Common myeloid progenitor, CD34-positive (primary cell): Measurements from ENCODE around the gene PIF1.

ENCODE experiments used
- CTCF ChIA-PET: fragments of 350-600 bp; sonication (Branson Sonifier 250); formaldehyde crosslinking; loops from one replicate; lab custom pipeline; 2021; ENCODE audit warnings: antibody characterized with exemption; lab: Charles Lee
- POLR2A ChIA-PET: fragments of 350-600 bp; sonication (Branson Sonifier 250); formaldehyde crosslinking; loops from one replicate; lab custom pipeline; 2021; ENCODE audit warnings: antibody characterized with exemption; lab: Charles Lee
- DNase-seq, 3 donors: peaks; one replicate each; pipeline versions ENCODE4 v3.0.0 to v3.0.0-alpha.2; 2013
- H3K27ac ChIP-seq, 2 experiments: 1 replicate in 1 of 2; 2 replicates in 1 of 2; pipeline ENCODE4 v1.7.0; 2013; ENCODE audit warnings: inconsistent platforms in 2 of 2, low read length in 2 of 2, mild to moderate bottlenecking in 2 of 2, low read depth in 1 of 2, moderate library complexity in 1 of 2; ENCODE audit not compliant: severe bottlenecking in 2 of 2, insufficient read depth in 1 of 2, poor library complexity in 1 of 2
- H3K27me3 ChIP-seq, 5 experiments: replicated peaks in 2 of 5; 1 replicate in 3 of 5; 2 replicates in 2 of 5; pipeline versions ENCODE4 v1.6.1 to v1.7.0; 2013; ENCODE audit warnings: low read length in 4 of 5, mild to moderate bottlenecking in 2 of 5, moderate library complexity in 2 of 5, inconsistent platforms in 1 of 5; ENCODE audit not compliant: insufficient read depth in 5 of 5, control insufficient read depth in 4 of 5
- H3K36me3 ChIP-seq, 4 experiments: 1 replicate in 2 of 4; 2 replicates in 2 of 4; pipeline versions ENCODE4 v1.6.1 to v1.7.0; 2013; ENCODE audit warnings: low read length in 3 of 4, control low read depth in 1 of 4, mild to moderate bottlenecking in 1 of 4; ENCODE audit not compliant: control insufficient read depth in 4 of 4, insufficient read depth in 4 of 4
- H3K4me1 ChIP-seq, 4 experiments: 1 replicate in 3 of 4; 2 replicates in 1 of 4; pipeline versions ENCODE4 v1.6.1 to v1.7.1; 2013; ENCODE audit warnings: low read length in 3 of 4, mild to moderate bottlenecking in 3 of 4, control low read depth in 1 of 4, inconsistent platforms in 1 of 4, moderate library complexity in 1 of 4; ENCODE audit not compliant: control insufficient read depth in 4 of 4, insufficient read depth in 4 of 4; ENCODE audit errors: control extremely low read depth in 1 of 4
- H3K4me3 ChIP-seq, 7 experiments: 1 replicate in 4 of 7; 2 replicates in 3 of 7; pipeline versions ENCODE4 v1.5.1 to v1.7.0; 2013; ENCODE audit warnings: mild to moderate bottlenecking in 7 of 7, low read length in 6 of 7, moderate library complexity in 6 of 7, inconsistent platforms in 2 of 7, low read depth in 2 of 7, control low read depth in 1 of 7; ENCODE audit not compliant: insufficient read depth in 4 of 7, control insufficient read depth in 1 of 7; ENCODE audit errors: extremely low read depth in 1 of 7
- H3K9me3 ChIP-seq, 5 experiments: 1 replicate in 4 of 5; 2 replicates in 1 of 5; pipeline versions ENCODE4 v1.6.1 to v1.7.1; 2013; ENCODE audit warnings: low read length in 4 of 5, mild to moderate bottlenecking in 2 of 5, inconsistent platforms in 1 of 5, low read depth in 1 of 5, moderate library complexity in 1 of 5; ENCODE audit not compliant: control insufficient read depth in 4 of 5, insufficient read depth in 2 of 5; ENCODE audit errors: control extremely low read depth in 1 of 5
- WGBS: methylation state at CpG from one replicate; pipeline ENCODE4 v1.1.5; 2013; ENCODE audit not compliant: insufficient coverage; 5-methylcytosine and 5-hydroxymethylcytosine counted together

Gene PIF1

DNA sequence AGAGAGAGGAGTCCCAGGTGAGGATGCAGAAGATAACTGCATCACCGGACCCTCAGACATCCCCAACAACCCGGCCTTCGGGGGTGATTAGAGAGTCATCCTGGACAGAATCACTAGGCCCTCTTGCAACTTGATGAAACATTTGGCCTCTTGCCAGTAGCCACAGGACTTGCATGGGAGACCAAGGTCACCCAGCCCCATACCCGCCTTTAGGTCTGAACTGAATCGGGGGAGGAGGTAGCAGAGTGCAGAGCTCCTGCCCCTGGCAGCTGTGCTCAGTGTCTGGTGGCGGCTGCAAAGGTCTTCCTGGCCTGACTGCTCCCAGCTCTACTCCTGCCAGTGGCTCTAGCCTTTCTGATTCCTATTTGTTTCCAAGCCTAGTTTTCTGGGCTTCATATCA is 12.4 kb downstream of the PIF1 start:
- Histone ChIP-seq H3K9me3 (no peaks in the 10 kb centered on the region), H3K4me1 (peaks cover 0 to 9% (median 2%) of the 10 kb centered on the region in 4 experiments), H3K4me3 (no peak overlapping the region), H3K36me3 (peaks cover 0 to 13% (median 2%) of the 10 kb centered on the region in 4 experiments), H3K27me3 (peaks cover 0 to 3% (median 0%) of the 10 kb centered on the region in 5 experiments), H3K27ac (no peak overlapping the region)
- POLR2A ChIA-PET = no interaction called here
- CTCF ChIA-PET = interaction anchor here (0.6 to 5.4 kb wide), 5 partner anchors 71 to 109 kb away, joined by 3 to 52 read pairs (median 3); no protein-coding TSS in a partner anchor
- 89% methylated on average over 5 of the region's 6 CpGs for WGBS
- peak in 2 of 3 donors; percentile 33 to 34 for DNase-seq

- Histone ChIP-seq H3K36me3 (no peaks in the 10 kb centered on the region), H3K27me3 (peaks cover 0 to 3% (median 0%) of the 10 kb centered on the region in 5 experiments), H3K27ac (no peak overlapping the region), H3K4me1 (peaks cover 0 to 9% (median 2%) of the 10 kb centered on the region in 4 experiments), H3K9me3 (no peaks in the 10 kb centered on the region), H3K4me3 (no peak overlapping the region)
- no peak for DNase-seq
- ChIA-PET POLR2A (interaction anchor here (0.6 kb wide), 2 partner anchors 16 to 115 kb away, joined by 3 to 5 read pairs; no protein-coding TSS in a partner anchor), CTCF (interaction anchor here (0.5 to 5.4 kb wide), 24 partner anchors 9 to 204 kb away, joined by 3 to 52 read pairs (median 4); partner anchors contain the start of gene PIF1)
- WGBS = 96% methylated on average over 3 of the region's 6 CpGs
Measured at GRCh38 chr15:64810497-64811326, 14.7 kb downstream of the PIF1 start.

DNA sequence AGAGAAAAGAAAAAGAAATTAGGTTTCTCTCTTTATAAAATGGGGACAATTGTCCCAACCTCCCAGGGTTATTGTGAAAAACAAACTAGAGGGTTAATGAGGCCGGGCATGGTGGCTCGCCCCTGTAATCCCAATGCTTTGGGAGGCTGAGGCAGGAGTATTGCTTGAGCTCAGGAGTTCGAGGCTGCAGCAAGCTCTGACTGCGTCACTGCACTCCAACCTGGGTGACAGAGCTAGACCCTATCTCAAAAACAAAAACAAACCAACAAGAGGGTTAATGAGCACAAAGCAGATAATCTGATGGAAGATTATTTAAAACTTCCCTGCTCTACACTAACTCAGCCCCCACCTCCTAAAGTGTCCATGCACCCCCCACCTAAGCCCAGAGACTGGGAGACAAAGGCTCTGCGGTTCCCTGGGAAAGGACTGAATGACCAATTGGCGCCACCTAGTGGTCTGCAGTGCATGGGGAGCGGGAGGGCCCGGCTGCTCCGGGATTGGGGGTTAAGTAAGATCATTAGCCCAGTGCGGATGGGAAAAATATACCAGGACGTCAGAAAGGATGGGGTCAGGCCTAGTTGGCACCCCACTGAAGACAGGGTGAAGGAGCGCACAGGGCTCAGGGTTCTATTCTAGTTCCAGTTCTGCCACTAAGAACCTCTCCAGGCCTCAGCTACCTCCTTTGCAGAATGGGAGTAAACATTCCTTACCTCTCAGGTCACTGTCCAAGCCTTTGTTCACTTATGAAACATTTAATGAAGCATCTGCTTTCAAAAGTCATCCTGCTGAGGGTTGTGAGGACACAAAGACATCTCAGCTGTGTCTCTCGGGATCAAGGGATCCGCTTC is 15.6 kb downstream of the PIF1 start:
- Histone ChIP-seq H3K4me1 (peaks cover 0 to 9% (median 2%) of the 10 kb centered on the region in 4 experiments), H3K36me3 (no peaks in the 10 kb centered on the region), H3K27ac (no peak overlapping the region), H3K27me3 (peaks cover 0 to 3% (median 0%) of the 10 kb centered on the region in 5 experiments), H3K4me3 (no peak overlapping the region), H3K9me3 (no peaks in the 10 kb centered on the region)
- 29% methylated on average over 11 of the region's 14 CpGs for WGBS
- ChIA-PET CTCF (interaction anchor here (0.6 to 5.4 kb wide), 30 partner anchors 8 to 143 kb away, joined by 3 to 52 read pairs (median 4); partner anchors contain the start of gene PIF1), POLR2A (interaction anchor here (0.6 kb wide), 1 partner anchor 114 kb away, joined by 3 read pairs; no protein-coding TSS in a partner anchor)
- peak; percentile 61 to 65 (median 64) for DNase-seq

GRCh38 chr15:64808785-64809453 is 16.5 kb downstream of the PIF1 start:
- 84% methylated on average over 7 of the region's 10 CpGs for WGBS
- H3K4me3 ChIP-seq = no peak overlapping the region
- no peaks in the 10 kb centered on the region for H3K36me3 ChIP-seq
- H3K4me1 ChIP-seq = peaks cover 0 to 9% (median 2%) of the 10 kb centered on the region in 4 experiments
- DNase-seq = no peak
- peaks cover 0 to 3% (median 0%) of the 10 kb centered on the region in 5 experiments for H3K27me3 ChIP-seq
- H3K27ac ChIP-seq = no peak overlapping the region
- CTCF ChIA-PET = interaction anchor here (0.6 to 5.4 kb wide), 25 partner anchors 7 to 142 kb away, joined by 3 to 52 read pairs (median 4); partner anchors contain the start of gene PIF1
- no peaks in the 10 kb centered on the region for H3K9me3 ChIP-seq
- POLR2A ChIA-PET = no interaction called here

GRCh38 chr15:64807751-64808222 is 17.7 kb downstream of the PIF1 start:
- WGBS = 88% methylated on average over 3 of the region's 6 CpGs
- Histone ChIP-seq H3K27ac (no peak overlapping the region), H3K4me3 (no peak overlapping the region), H3K36me3 (no peaks in the 10 kb centered on the region), H3K4me1 (peaks cover 0 to 5% (median 0%) of the 10 kb centered on the region in 4 experiments), H3K27me3 (peaks cover 0 to 3% (median 0%) of the 10 kb centered on the region in 5 experiments), H3K9me3 (no peaks in the 10 kb centered on the region)
- ChIA-PET CTCF (interaction anchor here (1.1 to 2.3 kb wide), 6 partner anchors 12 to 77 kb away, joined by 3 to 10 read pairs (median 4); no protein-coding TSS in a partner anchor), POLR2A (no interaction called here)
- no peak for DNase-seq

GRCh38 chr15:64807051-64807749 is 18.2 kb downstream of the PIF1 start:
- no peak for DNase-seq
- CTCF ChIA-PET = interaction anchor here (0.9 to 2.3 kb wide), 6 partner anchors 12 to 127 kb away, joined by 3 to 10 read pairs (median 4); no protein-coding TSS in a partner anchor

More at GRCh38 chr15:64807051-64807749, 18.2 kb downstream of the PIF1 start:
- peaks cover 0 to 3% (median 0%) of the 10 kb centered on the region in 5 experiments for H3K27me3 ChIP-seq
- no peak overlapping the region for H3K4me3 ChIP-seq
- WGBS = 91% methylated on average over 9 of the region's 13 CpGs
- H3K4me1 ChIP-seq = peaks cover 0 to 5% (median 0%) of the 10 kb centered on the region in 4 experiments
- POLR2A ChIA-PET = no interaction called here
- H3K36me3 ChIP-seq = no peaks in the 10 kb centered on the region
- H3K9me3 ChIP-seq = no peaks in the 10 kb centered on the region
- H3K27ac ChIP-seq = no peak overlapping the region
